Lower leg skin (tissue), 4 donors: ENCODE data around the gene CFDP1. TPM values are rescaled to one million over a fixed set of nuclear protein-coding genes. Genes with fewer than 3 reads are reported as not detected.

Source experiments
- DNase-seq, 2 donors: peaks; one replicate each; pipeline ENCODE4 v3.0.0-alpha.2; 2019; ENCODE audit warnings: low spot score in 2 of 2
- H3K4me3 ChIP-seq: fragments of 200-600 bp; sonication (generic); 2 replicates; pipeline ENCODE4 v1.5.1; 2017; ENCODE audit warnings: mild to moderate bottlenecking, low read depth; ENCODE audit not compliant: poor library complexity, severe bottlenecking
- POLR2A ChIP-seq, 2 donors: fragments of 450-650 bp; IDR thresholded peaks; one replicate each; pipeline ENCODE4 v1.6.1; 2016 to 2017; ENCODE audit warnings: antibody characterized with exemption in 2 of 2, mild to moderate bottlenecking in 1 of 2, moderate library complexity in 1 of 2
- WGBS, 2 donors: methylation state at CpG; one replicate each; pipeline ENCODE4 v1.1.5; 2018; 5-methylcytosine and 5-hydroxymethylcytosine counted together
- intact Hi-C: fragments of 100-400 bp; cut with DNase I; formaldehyde crosslinking; loops from one replicate; pipeline ENCODE4 v1.15.0; 2023; ENCODE audit warnings: low total_unique reads
- total RNA-seq, 4 donors: library from RNA; depleted of rRNA; stranded (reverse); fragments of >200 nt; gene quantifications; one replicate each; pipeline ENCODE4 v1.1.0, GENCODE V29; 2016
- TF ChIP-seq, protein P1 (sequence below), 3 donors: fragments of 450-650 bp; IDR thresholded peaks; one replicate each; pipeline ENCODE4 v1.5.1; 2016; ENCODE audit warnings: antibody characterized with exemption in 3 of 3, mild to moderate bottlenecking in 3 of 3, moderate library complexity in 2 of 3

CFDP1 gene
- total RNA-seq, 4 donors from 2014 or later = 43.1 to 52.3 (median 49.5) TPM

DNA sequence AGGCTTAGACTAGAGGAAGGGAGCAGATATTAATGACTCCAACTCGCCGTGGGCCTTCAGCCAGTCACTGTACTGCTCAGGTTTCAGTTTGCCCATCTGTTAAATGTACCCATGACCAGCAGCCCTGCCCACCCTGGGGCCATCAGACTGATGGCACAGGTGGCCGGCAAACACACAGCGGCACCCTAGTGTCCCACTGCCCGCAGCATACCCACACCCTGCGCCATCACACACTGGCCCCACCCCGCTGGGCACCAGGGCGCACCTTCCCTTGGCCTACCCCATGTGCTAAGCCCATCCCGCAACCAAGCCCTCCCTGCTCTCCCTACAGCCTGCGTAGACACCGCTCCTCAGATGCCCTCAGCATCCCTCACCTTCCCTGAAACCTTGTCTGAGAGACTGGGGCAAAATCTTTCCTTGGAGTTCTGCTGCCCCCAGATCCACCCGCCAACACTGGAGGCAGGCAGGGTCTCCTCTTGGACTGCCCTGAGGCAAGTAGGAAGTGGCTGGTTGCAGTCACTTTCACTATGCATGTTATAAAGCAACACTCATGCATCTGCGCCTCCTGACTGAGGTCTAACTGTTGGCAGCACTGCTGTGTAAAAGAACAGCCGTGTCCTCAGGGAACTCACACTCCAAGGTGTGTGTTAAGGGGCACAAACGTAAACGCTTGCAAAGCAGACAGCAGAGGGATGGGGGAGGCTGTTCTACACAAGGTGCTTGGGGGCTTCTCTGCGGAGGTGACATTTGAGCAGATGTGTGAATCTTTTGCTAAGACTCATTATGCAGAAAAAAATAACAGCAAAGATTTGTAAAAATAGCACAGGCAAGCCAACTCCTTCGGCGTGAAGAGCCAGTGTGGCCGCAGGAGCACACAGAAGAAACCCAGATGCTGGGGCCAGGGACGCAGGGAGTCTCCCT lies 175.2 kb downstream of the CFDP1 start:
- TF ChIP-seq, protein P1, sequence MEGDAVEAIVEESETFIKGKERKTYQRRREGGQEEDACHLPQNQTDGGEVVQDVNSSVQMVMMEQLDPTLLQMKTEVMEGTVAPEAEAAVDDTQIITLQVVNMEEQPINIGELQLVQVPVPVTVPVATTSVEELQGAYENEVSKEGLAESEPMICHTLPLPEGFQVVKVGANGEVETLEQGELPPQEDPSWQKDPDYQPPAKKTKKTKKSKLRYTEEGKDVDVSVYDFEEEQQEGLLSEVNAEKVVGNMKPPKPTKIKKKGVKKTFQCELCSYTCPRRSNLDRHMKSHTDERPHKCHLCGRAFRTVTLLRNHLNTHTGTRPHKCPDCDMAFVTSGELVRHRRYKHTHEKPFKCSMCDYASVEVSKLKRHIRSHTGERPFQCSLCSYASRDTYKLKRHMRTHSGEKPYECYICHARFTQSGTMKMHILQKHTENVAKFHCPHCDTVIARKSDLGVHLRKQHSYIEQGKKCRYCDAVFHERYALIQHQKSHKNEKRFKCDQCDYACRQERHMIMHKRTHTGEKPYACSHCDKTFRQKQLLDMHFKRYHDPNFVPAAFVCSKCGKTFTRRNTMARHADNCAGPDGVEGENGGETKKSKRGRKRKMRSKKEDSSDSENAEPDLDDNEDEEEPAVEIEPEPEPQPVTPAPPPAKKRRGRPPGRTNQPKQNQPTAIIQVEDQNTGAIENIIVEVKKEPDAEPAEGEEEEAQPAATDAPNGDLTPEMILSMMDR (IDR thresholded peaks at IDR 0.05) = no peak
- no peak for TF ChIP-seq POLR2A (IDR thresholded peaks at IDR 0.05)
- intact Hi-C loops = no loop called here
- DNase-seq = no peak
- WGBS, 2 donors = 69 to 75% methylated on average over 21 of the region's 21 CpGs
- H3K4me3 ChIP-seq = no peak overlapping the region

DNA sequence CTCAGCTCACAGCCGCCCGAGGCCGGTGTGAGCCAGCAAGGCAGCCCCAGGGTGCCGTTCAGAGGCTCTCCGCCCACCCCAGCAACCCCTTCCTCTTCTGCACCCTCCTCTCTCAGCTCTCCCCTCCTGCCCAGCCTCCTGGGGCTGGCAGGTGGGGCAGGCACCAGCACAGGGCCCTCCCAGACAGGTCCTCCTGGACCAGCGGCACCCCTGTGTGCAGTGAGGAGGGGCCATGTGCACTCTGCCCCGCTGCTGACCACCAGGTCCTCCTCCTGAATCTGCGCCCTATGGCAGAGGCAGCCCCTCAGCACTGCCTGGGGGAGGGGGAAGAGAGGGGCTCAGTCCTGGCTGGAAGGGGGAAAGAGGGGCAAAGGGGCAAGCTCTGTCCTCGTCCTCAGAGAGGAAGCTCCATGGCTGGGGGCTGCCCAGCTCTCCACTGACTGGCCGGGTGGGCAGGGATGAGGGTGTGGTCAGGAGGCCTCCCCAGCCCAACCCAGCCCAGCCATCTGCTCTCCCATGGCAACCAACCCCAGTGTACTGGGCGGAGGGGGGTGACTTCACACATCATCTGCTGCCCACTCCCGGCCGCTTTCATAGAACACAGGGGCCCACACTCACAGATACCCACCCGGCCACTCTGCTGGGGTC lies 176.5 kb downstream of the CFDP1 start:
- WGBS, 2 donors = 25 to 31% methylated on average over 13 to 14 of the region's 14 CpGs
- TF ChIP-seq, protein P1 (IDR thresholded peaks at IDR 0.05) = no peak
- no peak for TF ChIP-seq POLR2A (IDR thresholded peaks at IDR 0.05)
- intact Hi-C loops = no loop called here
- no peak overlapping the region for H3K4me3 ChIP-seq
- peak in 1 of 2 donors; percentile 87 for DNase-seq

DNA sequence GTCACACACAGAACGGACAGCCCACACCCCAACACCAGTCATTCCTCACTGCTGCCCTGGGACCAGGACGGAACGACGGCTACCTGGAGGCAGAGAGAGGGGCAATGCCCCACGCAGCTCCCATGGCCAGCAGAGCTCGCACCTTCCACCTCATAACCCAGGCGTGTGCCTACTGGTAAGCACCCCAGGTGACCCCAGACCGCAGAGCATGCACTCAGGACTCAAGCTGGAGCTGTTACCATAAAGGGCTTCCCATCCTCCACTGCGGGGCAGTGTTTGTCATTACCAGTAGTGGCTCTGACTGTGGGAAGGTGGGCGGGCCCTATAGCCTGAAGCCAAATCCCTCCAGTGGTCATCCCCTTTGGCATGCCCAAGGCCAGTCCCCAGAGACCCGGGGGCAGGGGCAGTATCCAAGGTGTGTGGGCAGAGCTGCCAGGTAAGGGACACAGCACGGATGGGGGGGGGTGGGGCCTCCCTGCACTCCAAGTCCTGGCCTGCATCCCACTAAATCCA lies 177.2 kb downstream of the CFDP1 start:
- peak; percentile 17 to 87 for DNase-seq
- WGBS, 2 donors = 46 to 70% methylated on average over 12 of the region's 12 CpGs
- intact Hi-C loops = no loop called here
- TF ChIP-seq POLR2A (IDR thresholded peaks at IDR 0.05) = no peak
- TF ChIP-seq, protein P1 (IDR thresholded peaks at IDR 0.05) = no peak
- H3K4me3 ChIP-seq = no peak overlapping the region

DNA sequence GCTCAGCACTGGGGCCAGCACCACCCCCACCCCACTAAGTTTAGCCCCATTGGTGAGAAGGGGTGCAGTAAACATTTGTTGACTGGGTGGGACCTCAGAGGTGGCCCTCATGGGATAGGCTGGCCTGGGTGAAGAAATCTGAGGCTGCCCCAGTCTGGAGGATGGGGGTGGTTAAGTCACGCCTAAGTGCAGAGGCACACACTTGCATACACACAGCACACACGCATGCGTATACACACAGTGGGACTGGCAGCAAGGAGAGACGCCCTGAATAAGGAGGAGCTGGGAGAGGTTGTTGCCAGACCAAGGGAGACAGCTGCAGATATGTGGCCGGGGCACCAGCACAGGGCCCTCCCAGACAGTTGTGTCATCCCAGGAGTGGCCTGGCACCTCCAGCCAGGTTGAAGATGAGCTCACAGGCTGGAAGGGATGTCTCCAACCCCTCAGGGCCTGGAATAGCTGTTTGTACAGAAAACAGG lies 178.9 kb downstream of the CFDP1 start:
- DNase-seq = peak in 1 of 2 donors; percentile 85
- TF ChIP-seq POLR2A (IDR thresholded peaks at IDR 0.05) = no peak
- TF ChIP-seq, protein P1 (IDR thresholded peaks at IDR 0.05) = no peak
- WGBS, 2 donors = 31 to 37% methylated on average over 5 of the region's 5 CpGs
- intact Hi-C loops = no loop called here
- H3K4me3 ChIP-seq = no peak overlapping the region

DNA sequence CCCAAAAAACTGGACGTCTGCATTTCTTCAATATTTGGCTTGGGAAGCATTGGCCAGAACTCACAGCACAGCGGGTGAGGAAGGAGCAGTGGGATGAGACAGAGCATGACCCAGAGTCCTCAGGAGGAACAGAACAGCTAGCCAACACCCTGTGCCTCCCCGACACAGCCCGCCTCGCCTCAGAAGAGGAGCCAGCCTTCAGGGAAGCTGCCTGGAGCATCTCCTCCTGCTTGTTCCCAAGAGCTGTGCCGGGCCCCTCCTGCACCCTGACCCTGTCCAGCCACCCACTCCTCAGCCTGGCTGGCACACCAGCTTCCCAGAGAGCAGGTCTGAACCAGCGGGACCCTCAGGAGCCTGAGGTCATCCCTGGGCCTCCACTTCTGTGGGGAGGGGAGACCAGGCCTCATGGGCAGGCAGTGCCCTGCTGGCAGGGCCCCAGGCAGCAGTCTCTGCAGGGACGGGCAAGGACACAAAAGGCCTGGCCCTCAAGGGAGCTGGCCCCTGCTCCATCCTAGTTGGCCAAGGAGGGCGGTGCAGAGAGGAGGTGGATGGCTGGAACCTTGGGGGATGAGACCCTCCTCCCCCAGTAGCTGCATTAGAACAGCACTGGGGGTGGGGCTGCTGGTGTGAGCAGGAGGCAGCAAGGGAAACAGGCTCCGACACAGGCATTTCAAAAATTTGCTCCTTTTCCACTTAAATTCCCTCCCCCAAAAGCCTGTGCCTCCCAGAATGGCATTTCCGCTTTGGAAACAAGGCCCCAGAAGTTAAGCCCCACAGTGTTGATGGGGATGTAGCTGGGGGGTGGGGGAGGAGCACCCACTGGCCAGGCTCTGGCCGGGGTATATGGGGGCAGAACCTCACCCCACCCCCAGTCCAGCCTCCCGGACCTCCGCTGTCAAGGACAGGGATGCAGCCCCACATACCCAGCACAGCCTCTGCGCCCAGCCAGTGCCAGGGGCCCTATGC lies 180.1 kb downstream of the CFDP1 start:
- no peak for TF ChIP-seq POLR2A (IDR thresholded peaks at IDR 0.05)
- TF ChIP-seq, protein P1 (IDR thresholded peaks at IDR 0.05) = no peak
- intact Hi-C loops = no loop called here
- DNase-seq = no peak
- H3K4me3 ChIP-seq = no peak overlapping the region
- 51 to 55% methylated on average over 12 to 14 of the region's 15 CpGs for WGBS, 2 donors
